GM12892 (cell line): ENCODE data around the gene GPR146.
"Not testable (repeated sequence)": the region's sequence is repeated elsewhere in the genome, so short reads cannot be mapped to it uniquely, and the experiment has no call there.

Source experiments
- POLR2A ChIP-seq: IDR thresholded peaks from 2 replicates; pipeline ENCODE4 v1.6.1; 2011; ENCODE audit warnings: low read depth, low read length, control low read depth
- POLR2AphosphoS5 ChIP-seq: IDR thresholded peaks from 2 replicates; pipeline ENCODE4 v1.6.1; 2011; ENCODE audit warnings: low read depth, low read length, control low read depth
- TAF1 ChIP-seq: IDR thresholded peaks from 2 replicates; pipeline ENCODE4 v1.6.1; 2011; ENCODE audit warnings: low read depth, mild to moderate bottlenecking, control low read depth, low read length, borderline replicate concordance

- TF ChIP-seq POLR2A, TAF1, POLR2AphosphoS5: not testable (repeated sequence)
Measured at GRCh38 chr7:1034769-1035168, 9.6 kb upstream of the GPR146 start.
